ENCODE results near the gene FRMD4A.

GRCh38 chr10:13956826-13957225 is 373.9 kb downstream of the FRMD4A start:
- TF ChIP-seq POLR2A (IDR thresholded peaks at IDR 0.05): no peak
- peak; percentile 42 to 80 (median 72) for TF ChIP-seq CTCF (IDR thresholded peaks at IDR 0.05)
- TF ChIP-seq EP300 (IDR thresholded peaks at IDR 0.05): no peak
